Measurements from ENCODE around the gene DCT.
"Not testable (repeated sequence)": the region's sequence is repeated elsewhere in the genome, so short reads cannot be mapped to it uniquely, and the experiment has no call there.

Gene DCT

DNA sequence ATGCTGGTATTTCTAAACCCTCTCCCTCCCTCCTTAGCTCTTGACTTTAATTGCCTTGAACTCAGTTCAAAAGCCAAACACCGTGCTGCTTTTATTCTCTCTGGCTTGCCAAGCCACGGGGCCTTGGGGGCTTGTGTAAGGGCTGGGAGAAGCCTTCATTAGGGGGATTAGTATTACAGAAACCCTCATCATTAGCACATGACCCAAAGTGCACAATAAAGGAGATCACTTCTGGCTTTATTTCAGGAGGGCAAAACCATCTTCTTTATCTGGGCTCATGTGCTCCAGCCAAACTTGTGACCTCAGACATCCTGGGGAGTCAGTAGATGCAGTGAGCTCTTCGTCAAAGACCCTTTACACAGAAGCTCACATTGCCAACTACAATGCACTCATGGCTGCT, at the start of gene DCT:
DCT (minus strand) TSS at position 67 of the 400 bp plus-strand sequence. CDS start 427 bp downstream, outside the sequence.
- in situ Hi-C loops (cut with HindIII; ENCODE audit: low sequenced_read_pairs), result no loop called here
- H3K4me3 ChIP-seq (ENCODE audit: low read depth, low read length), result no peak within 1 kb of the TSS
- no peak for DNase-seq (ENCODE audit: low read depth, low spot score)
- TF ChIP-seq CTCF (IDR thresholded peaks at IDR 0.05; ENCODE audit: low read depth, low read length), result no peak

DNA sequence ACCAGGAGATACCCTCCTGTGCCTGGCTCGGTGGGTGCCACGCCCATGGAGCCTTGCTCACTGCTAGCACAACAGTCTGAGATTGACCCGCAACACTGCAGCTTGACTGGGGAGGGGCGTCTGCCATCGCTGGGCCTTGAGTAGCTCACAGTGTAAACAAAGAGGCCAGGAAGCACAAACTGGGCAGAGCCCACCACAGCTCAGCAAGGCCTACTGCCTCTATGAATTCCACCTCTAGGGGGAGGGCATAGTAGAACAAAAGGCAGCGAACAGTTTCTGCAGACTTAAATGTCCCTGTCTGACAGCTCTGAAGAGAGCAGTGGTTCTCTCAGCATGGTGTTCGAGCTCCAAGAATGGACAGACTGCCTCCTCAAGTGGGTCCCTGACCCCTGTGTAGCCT, 47.5 kb upstream of the DCT start:
- in situ Hi-C loops (cut with HindIII; ENCODE audit: low sequenced_read_pairs); DNase-seq (ENCODE audit: low read depth, low spot score); H3K4me3 ChIP-seq (ENCODE audit: low read depth, low read length): not testable (repeated sequence)

- in situ Hi-C loops (cut with HindIII; ENCODE audit: low sequenced_read_pairs), result no loop called here
- TF ChIP-seq CTCF (IDR thresholded peaks at IDR 0.05; ENCODE audit: low read depth, low read length), result no peak
- no peak overlapping the region for H3K4me3 ChIP-seq (ENCODE audit: low read depth, low read length)
- no peak for DNase-seq (ENCODE audit: low read depth, low spot score)
Measured at GRCh38 chr13:94525781-94526180, 46.3 kb upstream of the DCT start.

DNA sequence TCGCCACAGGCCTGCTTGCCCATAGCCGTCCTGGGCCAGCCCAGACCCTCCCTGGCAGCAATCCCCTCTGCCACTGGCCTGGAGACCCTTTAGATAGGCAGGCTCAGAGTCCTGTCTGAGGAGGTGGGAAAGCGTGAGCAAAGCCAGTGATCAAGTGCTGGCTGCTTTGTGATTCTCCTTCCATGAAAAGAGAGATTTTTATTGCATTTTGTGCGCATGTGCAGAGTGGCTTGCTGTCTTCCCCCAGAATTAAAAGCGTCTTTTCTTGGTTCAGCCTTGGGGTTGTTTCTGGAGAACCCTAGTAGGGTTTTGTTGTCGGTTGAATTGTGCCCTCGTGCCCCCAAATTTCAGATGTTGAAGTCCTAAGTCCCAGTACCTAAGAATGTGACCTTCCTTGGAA, 44.9 kb upstream of the DCT start:
- DNase-seq (ENCODE audit: low read depth, low spot score), result no peak
- no peak overlapping the region for H3K4me3 ChIP-seq (ENCODE audit: low read depth, low read length)
- in situ Hi-C loops (cut with HindIII; ENCODE audit: low sequenced_read_pairs), result no loop called here
- no peak for TF ChIP-seq CTCF (IDR thresholded peaks at IDR 0.05; ENCODE audit: low read depth, low read length)

DNA sequence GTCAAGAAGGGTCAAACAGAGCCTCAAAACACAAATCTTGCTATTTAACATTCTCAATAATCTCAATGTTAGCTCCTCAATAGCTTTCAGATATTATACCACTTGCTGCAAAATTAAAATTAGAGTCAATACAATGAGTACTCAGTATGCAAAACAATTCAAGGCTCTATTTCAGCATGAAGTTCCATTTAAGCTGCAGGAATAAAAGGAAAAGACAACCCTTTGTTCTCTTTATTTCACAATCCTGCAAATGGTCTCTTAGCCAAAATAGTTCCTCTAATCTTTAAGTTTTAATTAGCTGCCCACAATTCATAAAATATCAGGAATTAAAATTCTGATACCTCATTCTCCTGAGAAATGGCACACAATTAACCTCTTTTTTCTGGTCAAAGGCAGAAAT, 40.5 kb upstream of the DCT start:
- in situ Hi-C loops (cut with HindIII; ENCODE audit: low sequenced_read_pairs), result no loop called here
- H3K4me3 ChIP-seq (ENCODE audit: low read depth, low read length), result no peak overlapping the region
- no peak for TF ChIP-seq CTCF (IDR thresholded peaks at IDR 0.05; ENCODE audit: low read depth, low read length)
- no peak for DNase-seq (ENCODE audit: low read depth, low spot score)

DNA sequence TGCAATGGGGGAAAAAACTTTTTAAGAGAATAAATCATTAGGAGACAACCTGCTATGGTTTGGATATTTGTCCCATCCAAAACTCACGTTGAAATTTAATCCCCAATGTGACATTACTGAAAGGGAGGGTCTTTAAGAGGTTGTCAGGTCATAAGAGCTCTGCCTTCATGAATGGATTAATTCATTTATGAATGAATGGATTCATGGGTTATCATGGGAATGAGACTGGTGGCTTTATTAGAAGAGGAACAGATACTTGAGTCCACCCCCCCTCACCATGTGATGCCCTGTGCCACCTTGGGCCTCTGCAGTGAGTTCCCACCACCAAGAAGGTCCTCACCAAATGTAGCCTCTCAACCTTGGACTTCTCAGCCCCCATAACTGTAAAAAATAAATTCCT, 37.0 kb upstream of the DCT start:
- H3K4me3 ChIP-seq (ENCODE audit: low read depth, low read length), result no peak overlapping the region
- in situ Hi-C loops (cut with HindIII; ENCODE audit: low sequenced_read_pairs), result no loop called here
- DNase-seq (ENCODE audit: low read depth, low spot score), result no peak
- TF ChIP-seq CTCF (IDR thresholded peaks at IDR 0.05; ENCODE audit: low read depth, low read length), result no peak

DNA sequence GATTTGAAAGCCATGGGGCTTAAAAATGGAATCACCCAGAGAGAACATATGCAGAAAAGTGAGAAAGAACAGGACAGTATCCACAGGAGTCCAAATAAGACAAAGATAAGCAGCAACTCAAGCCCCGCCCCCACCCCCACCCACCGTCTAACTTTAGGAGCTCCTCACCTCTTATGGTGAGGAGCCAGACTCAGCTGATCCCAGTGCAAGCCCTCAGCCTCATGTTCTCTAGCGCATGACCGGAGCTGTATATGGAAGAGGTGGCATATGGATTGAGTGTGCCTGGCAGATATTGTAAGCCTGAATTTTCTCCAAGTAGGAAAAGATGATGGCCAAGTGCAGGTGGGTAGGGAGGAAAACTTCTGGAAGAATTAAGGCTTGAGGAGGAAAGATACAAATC, 36.4 kb upstream of the DCT start:
- no peak for TF ChIP-seq CTCF (IDR thresholded peaks at IDR 0.05; ENCODE audit: low read depth, low read length)
- no peak for DNase-seq (ENCODE audit: low read depth, low spot score)
- H3K4me3 ChIP-seq (ENCODE audit: low read depth, low read length), result no peak overlapping the region
- in situ Hi-C loops (cut with HindIII; ENCODE audit: low sequenced_read_pairs), result no loop called here

Data from astrocyte of the spinal cord (primary cell).